ENCODE data around the gene ADGRB2.

ADGRB2 gene

GRCh38 chr1:31795801-31796621 lies 31.9 kb upstream of the ADGRB2 start:
- peak; percentile 47 for DNase-seq

DNA sequence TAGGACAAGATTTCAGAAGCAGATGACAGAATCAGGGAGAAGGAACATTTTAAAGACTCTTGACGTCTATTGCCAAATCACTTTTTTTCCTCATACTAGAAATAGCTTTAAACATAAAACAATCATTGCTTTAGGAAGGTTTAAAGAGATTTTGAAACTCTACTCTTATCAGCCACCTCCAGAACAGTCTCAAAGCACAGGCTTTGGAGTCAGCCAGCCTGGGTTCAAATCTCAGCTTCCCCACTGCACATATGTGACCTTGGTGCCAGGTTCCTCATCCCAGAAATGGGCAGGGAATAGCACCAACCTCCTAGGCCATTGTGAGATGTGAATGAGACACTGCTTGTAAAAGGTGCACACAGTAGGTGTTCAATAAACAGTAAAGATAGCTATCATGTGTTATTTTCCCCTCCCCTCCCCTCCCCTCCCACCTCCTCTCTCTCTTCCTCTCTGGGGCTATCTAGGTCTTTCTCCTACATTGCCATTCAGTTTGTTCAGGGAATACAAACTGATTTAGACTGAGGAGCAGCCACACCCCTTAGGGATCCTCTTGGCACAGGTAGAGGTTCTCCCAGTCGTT lies 31.0 kb upstream of the ADGRB2 start:
- no peak for DNase-seq

- no peak for DNase-seq
These were observed 29.6 kb upstream of the ADGRB2 start for GRCh38 chr1:31793586-31794285.

DNA sequence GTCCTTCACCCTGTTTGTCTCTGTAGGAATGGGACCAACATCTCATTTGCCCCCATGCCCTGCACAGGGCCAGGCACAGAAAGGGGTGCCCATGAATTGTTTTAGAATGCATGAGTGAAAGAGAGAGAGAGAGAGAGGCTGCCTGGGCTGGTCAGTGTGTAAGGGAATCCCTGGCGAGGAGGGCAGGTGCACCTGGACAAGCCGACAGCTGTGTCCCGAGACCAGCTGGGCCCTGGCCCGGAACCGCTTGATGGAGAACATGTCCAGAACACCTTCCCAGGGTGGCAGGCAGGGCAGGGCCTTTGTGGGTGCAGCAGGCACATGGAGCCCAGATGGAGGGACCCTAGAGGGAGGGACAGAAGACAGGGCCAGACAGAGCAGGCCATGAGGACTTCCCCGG lies 28.9 kb upstream of the ADGRB2 start:
- no peak for DNase-seq

DNA sequence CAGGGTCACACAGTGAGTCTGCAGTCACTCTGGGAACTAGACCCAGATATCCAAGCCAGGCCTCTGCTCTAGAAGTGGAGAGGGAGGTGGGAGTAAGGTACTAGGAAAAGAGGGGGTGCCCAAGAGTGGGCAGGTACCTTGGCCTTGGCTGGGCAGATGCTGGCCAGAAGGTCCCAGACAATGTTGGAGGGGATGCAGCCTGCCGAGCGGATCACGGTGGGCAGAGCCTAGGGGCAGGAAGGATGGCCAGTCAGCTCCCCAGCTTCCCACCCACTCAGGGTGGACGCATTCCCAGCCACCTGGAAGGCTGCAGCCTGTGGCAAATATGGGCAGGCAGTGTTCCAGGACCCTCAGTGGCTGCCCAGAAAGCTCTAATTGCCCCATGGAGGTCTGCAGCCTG lies 28.4 kb upstream of the ADGRB2 start:
- DNase-seq = no peak

GRCh38 chr1:31792116-31792515 lies 28.0 kb upstream of the ADGRB2 start:
- no peak for DNase-seq

DNA sequence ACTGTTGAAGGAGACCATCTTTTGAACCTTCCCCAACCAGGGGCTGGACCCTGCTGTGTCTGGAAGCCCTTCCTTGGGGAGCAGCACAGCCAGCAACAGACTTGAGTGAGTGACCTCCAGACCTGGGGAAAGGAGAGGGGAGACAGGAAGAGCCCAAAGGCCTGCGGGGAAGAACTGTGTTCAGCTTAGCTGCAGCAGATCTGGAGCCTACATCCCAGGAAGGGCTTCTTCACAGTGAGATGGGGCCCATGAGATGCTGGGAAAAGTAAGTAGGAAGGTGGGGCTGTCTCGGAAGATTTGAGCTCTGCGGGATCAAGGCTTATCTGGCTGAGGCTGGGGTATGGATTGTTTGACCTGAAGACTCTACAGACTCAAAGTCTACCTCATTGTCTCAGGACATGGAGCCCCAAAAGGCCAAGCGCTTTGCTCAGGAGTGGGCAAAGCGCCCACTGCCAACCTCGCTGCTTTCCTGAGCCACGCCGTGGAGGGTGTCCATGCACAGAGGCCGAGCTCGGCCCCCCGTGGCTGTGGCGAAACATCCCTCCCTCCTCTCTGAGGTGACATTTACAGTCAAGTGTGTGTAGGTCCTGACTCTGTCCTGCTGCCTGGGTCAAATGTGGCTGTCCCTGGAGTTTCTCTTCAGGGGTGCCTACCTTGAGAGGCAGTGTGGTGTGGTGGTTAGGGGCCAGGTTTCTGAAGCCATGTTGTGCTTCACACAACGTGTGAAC lies 27.2 kb upstream of the ADGRB2 start:
- DNase-seq = no peak

DNA sequence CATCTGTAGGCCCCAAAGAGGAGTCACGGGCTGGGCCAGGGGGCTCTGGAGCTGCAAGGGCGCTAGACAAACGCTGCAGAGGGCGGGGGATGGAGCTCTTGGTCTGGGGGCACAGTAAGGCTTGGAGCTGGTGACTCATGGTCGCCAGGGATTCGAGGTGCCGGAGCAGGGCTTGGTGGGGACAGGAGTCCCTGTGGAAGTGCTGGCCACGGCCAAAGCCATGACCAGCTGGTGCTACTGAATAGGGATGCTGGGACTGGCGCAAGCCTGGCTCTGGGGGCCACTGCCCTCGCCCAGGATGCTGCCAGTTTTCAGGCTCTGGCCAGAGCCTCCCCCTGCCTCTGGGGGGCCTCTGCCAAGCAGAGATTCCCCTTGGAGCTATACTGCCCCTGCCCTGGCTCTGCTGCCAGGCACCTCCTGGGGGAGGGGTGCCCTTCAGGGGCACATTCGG lies 26.5 kb upstream of the ADGRB2 start:
- no peak for DNase-seq

- no peak for DNase-seq
These were observed 26.0 kb upstream of the ADGRB2 start for GRCh38 chr1:31790140-31790539.

DNA sequence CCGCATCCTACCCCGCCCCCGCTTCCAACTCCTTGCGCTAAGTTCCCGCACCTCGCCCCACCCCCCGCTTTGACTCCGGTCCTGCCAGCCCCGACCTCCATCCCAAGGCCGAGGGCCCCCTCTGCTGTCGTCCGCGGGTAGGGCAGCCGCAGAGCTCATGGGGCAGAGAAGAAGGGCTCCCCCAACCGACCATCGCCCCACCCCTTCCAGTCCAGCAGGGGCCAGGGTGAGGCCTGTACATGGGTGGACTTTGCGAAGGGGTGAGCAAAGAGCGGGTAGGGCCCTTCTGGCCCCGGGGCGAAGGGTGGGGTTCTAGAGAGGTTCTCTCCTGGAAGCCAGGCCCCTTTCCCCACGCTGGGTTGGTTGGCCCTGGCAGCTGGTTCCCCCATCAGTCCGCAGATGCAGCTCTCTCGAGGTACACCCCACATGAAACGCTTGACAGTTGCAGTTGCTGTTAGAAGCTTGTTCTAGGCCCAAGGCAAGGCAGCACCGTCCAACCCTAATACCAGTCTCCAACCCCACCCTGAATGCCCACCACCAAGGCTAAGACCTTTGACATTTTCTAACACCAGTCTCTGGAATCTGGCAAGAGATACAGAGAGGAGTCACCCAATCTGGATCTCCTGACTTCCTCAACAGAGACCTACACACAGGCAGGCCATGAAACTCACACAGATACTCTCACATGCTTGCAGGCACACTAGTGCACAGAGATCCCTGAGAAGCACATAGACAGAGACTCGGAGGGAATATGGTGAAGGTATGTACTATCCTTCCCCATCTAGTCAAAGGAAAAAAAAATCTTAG lies 25.3 kb upstream of the ADGRB2 start:
- peak; percentile 79 for DNase-seq

- peak; percentile 78 for DNase-seq
These were observed 24.7 kb upstream of the ADGRB2 start for GRCh38 chr1:31788825-31789256.

DNA sequence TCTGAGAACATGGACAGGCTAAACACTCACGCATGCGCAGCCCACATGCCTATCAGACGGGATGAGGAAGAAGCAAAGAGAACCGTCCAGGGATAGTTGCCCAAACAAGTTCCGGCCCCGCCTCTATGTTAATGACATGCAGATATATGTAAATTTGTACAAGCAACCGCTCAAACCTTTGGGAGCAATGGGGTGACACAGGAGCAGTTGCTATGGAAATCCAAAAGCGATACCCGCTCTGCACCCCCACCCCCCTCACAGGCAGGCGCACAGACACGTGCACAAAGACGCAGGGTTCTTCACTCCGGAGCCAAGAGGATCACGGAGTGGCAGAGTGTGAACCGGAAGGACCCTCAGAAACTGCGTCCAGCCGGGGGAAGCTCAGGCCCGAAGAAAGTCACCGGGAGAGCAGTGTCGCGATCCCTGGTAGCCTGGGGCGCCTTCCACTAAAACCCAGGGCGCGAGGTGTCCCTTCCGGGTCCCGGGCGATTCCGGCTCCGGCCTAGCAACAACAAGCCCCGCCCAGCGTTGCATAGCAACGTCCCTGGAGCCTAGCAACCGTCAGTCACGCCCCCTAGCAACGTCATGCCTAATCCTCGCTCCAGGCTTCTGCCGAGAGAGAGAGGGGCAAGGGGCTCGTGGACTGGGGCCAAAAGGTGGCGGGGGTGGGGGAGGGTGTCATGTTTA lies 24.1 kb upstream of the ADGRB2 start:
- peak; percentile 66 for DNase-seq

GRCh38 chr1:31787786-31788137 lies 23.6 kb upstream of the ADGRB2 start:
- no peak for DNase-seq

GRCh38 chr1:31787261-31787660 lies 23.1 kb upstream of the ADGRB2 start:
- DNase-seq = no peak

DNA sequence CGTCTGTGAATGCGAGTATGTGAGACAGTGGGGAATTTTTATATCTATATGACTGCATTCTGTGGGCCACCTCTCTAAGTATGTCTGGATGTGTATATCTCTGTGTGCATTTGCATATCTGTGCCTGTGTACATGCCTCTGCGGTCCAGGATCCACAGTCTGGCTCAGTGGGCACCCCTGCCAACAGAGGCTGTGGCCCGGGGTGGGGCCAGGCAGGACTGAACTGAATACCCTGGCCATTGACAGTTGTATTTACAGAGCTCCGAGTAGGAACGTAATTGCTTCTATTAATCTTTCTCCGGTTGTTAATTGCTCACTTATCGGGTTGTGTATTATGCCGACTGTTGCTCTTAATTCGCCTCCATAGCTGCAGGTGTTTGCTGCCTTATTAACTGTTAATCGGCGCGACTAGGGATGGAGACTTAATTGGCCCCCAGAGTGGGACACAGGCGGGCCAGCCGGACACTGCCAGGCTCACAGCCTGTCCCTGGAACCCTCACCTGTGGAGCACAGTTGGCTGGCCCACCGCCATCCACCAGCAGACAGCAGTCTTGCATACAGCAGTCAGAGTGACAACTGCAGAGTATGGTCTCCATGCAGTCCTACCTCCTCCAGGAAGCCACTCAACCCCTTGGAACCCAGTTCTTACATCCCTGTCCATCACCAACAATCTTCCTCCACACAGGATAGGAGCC lies 22.4 kb upstream of the ADGRB2 start:
- DNase-seq = no peak

DNA sequence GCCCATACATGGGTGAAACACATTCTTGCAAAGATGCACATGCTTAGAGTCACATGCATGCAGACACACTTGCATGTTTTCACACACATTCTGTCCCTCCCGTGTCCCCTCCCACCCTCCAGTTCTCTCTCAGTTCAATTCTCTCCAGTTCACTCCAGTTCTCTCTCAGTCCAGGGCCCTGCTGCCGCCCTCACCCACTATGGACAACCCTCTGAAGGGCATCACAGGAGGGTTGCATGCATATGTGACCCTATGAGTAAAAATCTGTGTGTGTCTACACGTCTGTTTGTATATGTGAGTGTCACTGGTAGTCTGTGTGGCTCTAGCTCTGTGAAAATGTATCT lies 21.8 kb upstream of the ADGRB2 start:
- no peak for DNase-seq

DNA sequence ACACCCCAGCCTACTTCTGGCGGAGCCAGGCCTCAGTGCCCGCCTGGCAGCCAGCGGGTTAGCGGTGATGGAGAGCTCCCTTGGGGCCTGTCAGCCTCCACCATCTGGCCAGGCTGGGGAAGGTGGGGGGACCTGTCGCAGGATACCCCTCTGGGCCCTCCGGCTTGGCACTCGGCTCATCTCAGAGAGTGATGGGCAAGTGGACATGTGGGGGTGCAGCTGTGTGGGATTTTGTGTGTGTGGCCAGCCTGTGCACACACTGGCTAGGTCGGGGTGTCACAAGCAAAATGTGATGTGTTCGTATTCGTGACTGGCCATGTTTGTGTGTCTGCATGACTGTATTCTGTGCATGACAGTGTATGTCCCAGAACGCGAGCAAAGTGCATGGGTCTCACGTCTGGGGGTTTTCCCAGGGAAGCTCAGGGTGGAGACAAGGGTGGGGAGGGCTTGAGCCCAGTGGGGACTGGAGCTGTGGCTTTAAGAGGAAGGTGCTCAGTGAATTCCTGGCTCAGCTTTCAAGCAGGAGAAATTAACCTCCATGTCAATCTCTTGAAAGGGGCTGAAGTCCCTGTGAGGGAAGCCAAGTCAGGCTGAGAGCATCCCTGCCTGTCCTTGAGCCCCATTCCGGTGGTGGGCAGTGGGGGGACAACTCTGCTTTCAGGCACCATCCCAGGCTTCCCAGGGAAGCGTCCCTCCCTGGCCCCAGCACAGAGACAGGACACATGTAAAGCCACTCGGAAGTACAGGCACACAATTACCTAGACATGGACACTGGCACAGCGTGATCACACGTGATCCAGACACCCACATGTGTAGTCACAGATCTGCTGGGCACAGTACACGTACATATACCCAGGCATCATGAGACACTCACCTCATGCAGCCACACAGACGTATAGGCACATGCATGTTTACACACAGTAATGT lies 21.1 kb upstream of the ADGRB2 start:
- no peak for DNase-seq

GRCh38 chr1:31784356-31785019 lies 20.3 kb upstream of the ADGRB2 start:
- DNase-seq = no peak

GRCh38 chr1:31783846-31784245 lies 19.7 kb upstream of the ADGRB2 start:
- DNase-seq = no peak

All from amniotic stem cell (primary cell).